NOMO-1 treated with DMSO at 0.1 percent for 48 hours (cell line): ENCODE results near the gene CERS5.
"Not testable (repeated sequence)": the region's sequence is repeated elsewhere in the genome, so short reads cannot be mapped to it uniquely, and the experiment has no call there.

Source experiments
- DNase-seq: peaks from one replicate; lab custom pipeline; 2025; ENCODE audit not compliant: unreplicated experiment; lab: John Stamatoyannopoulos, UW

CERS5 gene

GRCh38 chr12:50187084-50187900, 20.1 kb upstream of the CERS5 start:
- DNase-seq, result no peak

GRCh38 chr12:50186681-50187080, 19.5 kb upstream of the CERS5 start:
- DNase-seq, result no peak

- DNase-seq, result no peak
These were observed 18.9 kb upstream of the CERS5 start for GRCh38 chr12:50185970-50186663.

GRCh38 chr12:50185301-50185895, 18.2 kb upstream of the CERS5 start:
- no peak for DNase-seq

GRCh38 chr12:50184261-50184660, 17.1 kb upstream of the CERS5 start:
- no peak for DNase-seq

GRCh38 chr12:50182461-50182860, 15.3 kb upstream of the CERS5 start:
- DNase-seq, result no peak

GRCh38 chr12:50181691-50182090, 14.5 kb upstream of the CERS5 start:
- DNase-seq, result no peak

- DNase-seq, result no peak
These were observed 8.5 kb upstream of the CERS5 start for GRCh38 chr12:50175716-50176026.

GRCh38 chr12:50174971-50175715, 8.0 kb upstream of the CERS5 start:
- DNase-seq, result peak; percentile 38

- DNase-seq, result peak; percentile 16
These were observed 445 bp downstream of the CERS5 start for GRCh38 chr12:50166799-50167048.

GRCh38 chr12:50164963-50165362, 2.2 kb downstream of the CERS5 start:
- no peak for DNase-seq

GRCh38 chr12:50162230-50162629, 4.9 kb downstream of the CERS5 start:
- DNase-seq, result peak; percentile 7

GRCh38 chr12:50160643-50161042, 6.5 kb downstream of the CERS5 start:
- DNase-seq, result no peak

GRCh38 chr12:50157259-50157658, 9.9 kb downstream of the CERS5 start:
- no peak for DNase-seq

GRCh38 chr12:50156641-50157040, 10.5 kb downstream of the CERS5 start:
- no peak for DNase-seq

- not testable (repeated sequence) for DNase-seq
These were observed 12.2 kb downstream of the CERS5 start for GRCh38 chr12:50154947-50155346.

GRCh38 chr12:50151047-50151687, 16.0 kb downstream of the CERS5 start:
- DNase-seq, result no peak

- no peak for DNase-seq
These were observed 17.9 kb downstream of the CERS5 start for GRCh38 chr12:50149311-50149710.

GRCh38 chr12:50148011-50148410, 19.2 kb downstream of the CERS5 start:
- DNase-seq, result not testable (repeated sequence)

- no peak for DNase-seq
These were observed 19.9 kb downstream of the CERS5 start for GRCh38 chr12:50147281-50147680.

GRCh38 chr12:50145439-50145838, 21.7 kb downstream of the CERS5 start:
- no peak for DNase-seq
